ENCODE data around the gene CALCOCO1. TPM values are rescaled to one million over a fixed set of nuclear protein-coding genes. Genes with fewer than 3 reads are reported as not detected.
"Not testable (repeated sequence)": the region's sequence is repeated elsewhere in the genome, so short reads cannot be mapped to it uniquely, and the experiment has no call there.

CALCOCO1 gene
- total RNA-seq, 2 experiments from 2014 or later = 17.1 to 20.4 TPM

GRCh38 chr12:53733807-53734200, 6.6 kb upstream of the CALCOCO1 start:
- intact Hi-C loops (cut with DNase I, micrococcal nuclease) = no loop called here

GRCh38 chr12:53733051-53733806, 6.0 kb upstream of the CALCOCO1 start:
- Mint-ChIP-seq H3K4me1 (peaks cover 10% of the 10 kb centered on the region), H3K36me3 (ENCODE audit: low read depth) (no peaks in the 10 kb centered on the region), H3K27me3 (peaks cover 11% of the 10 kb centered on the region), H3K4me3 (no peak overlapping the region), H3K9me3 (ENCODE audit: low read depth) (no peaks in the 10 kb centered on the region), H3K27ac (no peak overlapping the region)
- ChIA-PET CTCF (interaction anchor here (0.7 to 15.7 kb wide), 9 partner anchors 8 to 1488 kb away, joined by 3 to 230 read pairs (median 4); no protein-coding TSS in a partner anchor), POLR2A (no interaction called here)
- intact Hi-C loops (cut with DNase I, micrococcal nuclease) = no loop called here
- no peak for DNase-seq
- ATAC-seq = no peak

More at GRCh38 chr12:53733807-53734200, 6.6 kb upstream of the CALCOCO1 start:
- Mint-ChIP-seq H3K4me3 (no peak overlapping the region), H3K4me1 (peaks cover 13% of the 10 kb centered on the region), H3K9me3 (ENCODE audit: low read depth) (no peaks in the 10 kb centered on the region), H3K27ac (no peak overlapping the region), H3K27me3 (peaks cover 12% of the 10 kb centered on the region), H3K36me3 (ENCODE audit: low read depth) (no peaks in the 10 kb centered on the region)
- DNase-seq = no peak
- POLR2A ChIA-PET = no interaction called here
- CTCF ChIA-PET = interaction anchor here (0.7 to 15.7 kb wide), 9 partner anchors 9 to 1488 kb away, joined by 3 to 230 read pairs (median 3); no protein-coding TSS in a partner anchor
- ATAC-seq = no peak

DNA sequence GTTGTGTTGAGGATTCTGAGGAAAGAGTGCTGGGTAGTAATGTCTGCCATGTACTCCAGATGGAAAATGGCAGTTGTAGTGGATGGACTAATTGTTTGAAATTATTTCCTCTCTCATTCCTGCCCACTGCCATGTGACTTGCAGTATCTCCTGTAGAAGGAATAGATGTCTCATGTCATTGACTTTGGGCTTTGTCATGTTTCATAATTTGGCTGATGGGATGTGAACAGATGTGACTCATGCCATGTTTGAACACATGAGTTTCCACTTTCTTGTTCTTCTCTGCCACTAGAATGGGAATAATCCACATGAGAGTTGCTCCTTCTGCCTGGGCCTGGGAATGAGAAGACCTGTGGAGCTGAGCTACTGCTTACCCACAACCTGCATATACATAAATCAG, 2.4 kb upstream of the CALCOCO1 start:
- POLR2A ChIA-PET = no interaction called here
- Mint-ChIP-seq H3K4me3 (no peak overlapping the region), H3K27me3 (peaks cover 2% of the 10 kb centered on the region), H3K27ac (no peak overlapping the region), H3K9me3 (ENCODE audit: low read depth) (no peaks in the 10 kb centered on the region), H3K4me1 (peaks cover 21% of the 10 kb centered on the region), H3K36me3 (ENCODE audit: low read depth) (no peaks in the 10 kb centered on the region)
- ATAC-seq = no peak
- intact Hi-C loops (cut with DNase I, micrococcal nuclease) = loop anchor here in 1 of 2 experiments (5.0 kb wide), 1 partner anchor 547 kb away; the partner anchor contains the start of genes CSAD and ZNF740
- DNase-seq = no peak
- CTCF ChIA-PET = interaction anchor here (0.5 to 15.7 kb wide), 2 partner anchors 15 to 220 kb away, joined by 3 to 230 read pairs; no protein-coding TSS in a partner anchor

- Mint-ChIP-seq H3K4me1 (peaks cover 17% of the 10 kb centered on the region), H3K36me3 (ENCODE audit: low read depth) (no peaks in the 10 kb centered on the region), H3K27ac (peak overlapping the region; percentile 73), H3K4me3 (peak overlapping the region; percentile 80), H3K27me3 (peaks cover 2% of the 10 kb centered on the region), H3K9me3 (ENCODE audit: low read depth) (no peaks in the 10 kb centered on the region)
- CTCF ChIA-PET = interaction anchor here (0.6 to 15.7 kb wide), 6 partner anchors 9 to 123 kb away, joined by 3 to 230 read pairs (median 4); no protein-coding TSS in a partner anchor
- POLR2A ChIA-PET = interaction anchor here (0.9 kb wide), 1 partner anchor 15 kb away, joined by 3 read pairs; no protein-coding TSS in a partner anchor
- no peak for ATAC-seq
- no peak for DNase-seq
- intact Hi-C loops (cut with DNase I, micrococcal nuclease) = loop anchor here in 1 of 2 experiments (5.0 kb wide), 1 partner anchor 546 kb away; the partner anchor contains the start of genes CSAD and ZNF740
These were observed 954 bp upstream of the CALCOCO1 start for GRCh38 chr12:53728206-53728605.

GRCh38 chr12:53726946-53727309, 324 bp downstream of the CALCOCO1 start:
- ATAC-seq = peak; percentile 0

GRCh38 chr12:53726341-53726740, 911 bp downstream of the CALCOCO1 start:
- DNase-seq = no peak
- ChIA-PET POLR2A (no interaction called here), CTCF (interaction anchor here (0.7 to 15.7 kb wide), 6 partner anchors 13 to 405 kb away, joined by 3 to 230 read pairs (median 4); partner anchors contain the start of genes AAAS and ATP5MC2)
- peaks cover 20% of the 10 kb centered on the region for H3K4me1 Mint-ChIP-seq
- no peaks in the 10 kb centered on the region for H3K27me3 Mint-ChIP-seq
- H3K4me3 Mint-ChIP-seq = peak overlapping the region; percentile 80
- H3K36me3 Mint-ChIP-seq (ENCODE audit: low read depth) = no peaks in the 10 kb centered on the region
- H3K27ac Mint-ChIP-seq = peak overlapping the region; percentile 73
- H3K9me3 Mint-ChIP-seq (ENCODE audit: low read depth) = no peaks in the 10 kb centered on the region
- ATAC-seq = no peak
- intact Hi-C loops (cut with DNase I, micrococcal nuclease) = loop anchor here (2.0 to 5.0 kb wide), 3 partner anchors 20 to 552 kb away; partner anchors contain the start of genes CSAD (in 1 of the 2) and ZNF740 (in 1 of the 2)

More at GRCh38 chr12:53726946-53727309, 324 bp downstream of the CALCOCO1 start:
- Mint-ChIP-seq H3K4me1 (peaks cover 20% of the 10 kb centered on the region), H3K27me3 (no peaks in the 10 kb centered on the region), H3K9me3 (ENCODE audit: low read depth) (no peaks in the 10 kb centered on the region), H3K27ac (peak overlapping the region; percentile 73), H3K4me3 (peak overlapping the region; percentile 80), H3K36me3 (ENCODE audit: low read depth) (no peaks in the 10 kb centered on the region)
- ChIA-PET CTCF (interaction anchor here (1.0 to 15.7 kb wide), 3 partner anchors 12 to 25 kb away, joined by 3 to 230 read pairs (median 3); no protein-coding TSS in a partner anchor), POLR2A (interaction anchor here (0.6 kb wide), 2 partner anchors 32 to 338 kb away, joined by 3 to 6 read pairs; no protein-coding TSS in a partner anchor)
- intact Hi-C loops (cut with DNase I, micrococcal nuclease) = loop anchor here (1.0 to 5.0 kb wide), 13 partner anchors 11 to 721 kb away; partner anchors contain the start of genes ATF7 (in 2 of the 2), TARBP2 (in 2 of the 2), AAAS (in 1 of the 2) and ATP5MC2 (in 1 of the 2)
- no peak for DNase-seq

- no peak overlapping the region for H3K4me3 Mint-ChIP-seq
- H3K36me3 Mint-ChIP-seq (ENCODE audit: low read depth) = peaks cover 2% of the 10 kb centered on the region
- H3K4me1 Mint-ChIP-seq = peaks cover 20% of the 10 kb centered on the region
- H3K27me3 Mint-ChIP-seq = no peaks in the 10 kb centered on the region
- no peak for DNase-seq
- H3K9me3 Mint-ChIP-seq (ENCODE audit: low read depth) = no peaks in the 10 kb centered on the region
- intact Hi-C loops (cut with DNase I, micrococcal nuclease) = loop anchor here (2.0 to 5.0 kb wide), 3 partner anchors 21 to 553 kb away; partner anchors contain the start of genes CSAD (in 1 of the 2) and ZNF740 (in 1 of the 2)
- ChIA-PET POLR2A (no interaction called here), CTCF (interaction anchor here (0.7 to 15.7 kb wide), 5 partner anchors 8 to 404 kb away, joined by 3 to 230 read pairs (median 5); partner anchors contain the start of genes AAAS and ATP5MC2)
- H3K27ac Mint-ChIP-seq = peak overlapping the region; percentile 2
- no peak for ATAC-seq
These were observed 1.4 kb downstream of the CALCOCO1 start for GRCh38 chr12:53725824-53726223.

DNA sequence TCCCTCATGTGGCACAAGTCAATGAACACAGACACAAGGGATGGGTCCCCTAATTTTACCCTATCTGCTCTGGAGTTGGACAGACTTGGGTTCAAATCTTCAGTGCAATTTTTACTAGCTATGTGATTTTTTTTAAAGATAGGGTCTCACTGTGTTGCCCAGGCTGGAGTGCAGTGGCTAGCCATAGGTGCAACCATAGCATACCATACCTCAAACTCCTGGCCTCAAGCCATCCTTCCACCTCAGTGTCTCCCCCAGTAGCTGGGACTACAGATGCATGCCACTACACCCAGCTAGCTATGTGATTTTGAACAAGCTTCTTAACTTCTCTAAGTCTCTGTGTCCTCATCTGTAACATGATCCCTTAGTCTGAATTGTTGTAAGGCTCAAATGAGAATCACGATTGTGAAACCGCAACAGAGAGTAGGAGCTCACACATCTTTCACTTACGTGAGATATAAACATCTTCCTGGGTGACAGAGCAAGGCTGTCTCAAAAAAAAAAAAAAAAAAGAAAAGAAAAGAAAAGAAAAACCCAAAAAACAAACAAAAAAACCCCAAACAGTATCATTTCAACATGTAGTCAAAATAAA, 4.7 kb downstream of the CALCOCO1 start:
- Mint-ChIP-seq H3K36me3 (ENCODE audit: low read depth) (peaks cover 2% of the 10 kb centered on the region), H3K4me3 (no peak overlapping the region), H3K9me3 (ENCODE audit: low read depth) (no peaks in the 10 kb centered on the region), H3K27ac (no peak overlapping the region), H3K27me3 (no peaks in the 10 kb centered on the region), H3K4me1 (peaks cover 12% of the 10 kb centered on the region)
- CTCF ChIA-PET = interaction anchor here (0.6 to 2.9 kb wide), 6 partner anchors 9 to 47 kb away, joined by 3 to 37 read pairs (median 5); partner anchors contain the start of gene ATP5MC2
- ATAC-seq (no peak), DNase-seq (no peak)
- POLR2A ChIA-PET = no interaction called here
- intact Hi-C loops (cut with DNase I, micrococcal nuclease) = no loop called here

DNA sequence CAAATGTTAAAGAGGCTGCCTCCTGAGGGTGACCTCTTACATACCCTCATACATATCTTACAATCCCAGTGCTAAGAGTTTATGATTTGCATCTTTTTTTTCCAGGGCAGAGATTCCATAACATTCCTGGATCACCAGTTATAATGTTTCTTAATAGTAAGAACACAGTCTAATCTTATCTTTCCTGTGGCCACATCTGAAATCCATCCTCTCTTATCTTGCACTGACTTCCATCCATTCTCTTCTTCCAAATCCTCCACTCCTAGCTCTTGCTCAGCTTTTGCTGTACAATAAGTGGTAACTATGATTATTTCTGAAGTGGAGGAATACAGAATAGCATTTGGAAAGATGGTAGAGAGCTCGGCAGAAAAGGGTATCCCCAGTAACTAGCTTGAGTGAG, 6.3 kb downstream of the CALCOCO1 start:
- intact Hi-C loops (cut with DNase I, micrococcal nuclease) = no loop called here
- POLR2A ChIA-PET = no interaction called here
- Mint-ChIP-seq H3K9me3 (ENCODE audit: low read depth) (no peaks in the 10 kb centered on the region), H3K27me3 (no peaks in the 10 kb centered on the region), H3K27ac (no peak overlapping the region), H3K36me3 (ENCODE audit: low read depth) (peaks cover 4% of the 10 kb centered on the region), H3K4me1 (peaks cover 3% of the 10 kb centered on the region), H3K4me3 (no peak overlapping the region)
- no peak for ATAC-seq
- no peak for DNase-seq
- CTCF ChIA-PET = interaction anchor here (0.9 to 2.9 kb wide), 2 partner anchors 25 to 205 kb away, joined by 3 to 37 read pairs; no protein-coding TSS in a partner anchor

- no peak overlapping the region for H3K27ac Mint-ChIP-seq
- DNase-seq (no peak), ATAC-seq (no peak)
- no peak overlapping the region for H3K4me3 Mint-ChIP-seq
- CTCF ChIA-PET = interaction anchor here (1.1 to 1.7 kb wide), 4 partner anchors 8 to 27 kb away, joined by 3 to 6 read pairs (median 4); partner anchors contain the start of gene CALCOCO1
- H3K27me3 Mint-ChIP-seq = no peaks in the 10 kb centered on the region
- no peaks in the 10 kb centered on the region for H3K9me3 Mint-ChIP-seq (ENCODE audit: low read depth)
- peaks cover 3% of the 10 kb centered on the region for H3K4me1 Mint-ChIP-seq
- H3K36me3 Mint-ChIP-seq (ENCODE audit: low read depth) = peaks cover 4% of the 10 kb centered on the region
- intact Hi-C loops (cut with DNase I, micrococcal nuclease) = no loop called here
- POLR2A ChIA-PET = no interaction called here
These were observed 7.6 kb downstream of the CALCOCO1 start for GRCh38 chr12:53719649-53720048.

DNA sequence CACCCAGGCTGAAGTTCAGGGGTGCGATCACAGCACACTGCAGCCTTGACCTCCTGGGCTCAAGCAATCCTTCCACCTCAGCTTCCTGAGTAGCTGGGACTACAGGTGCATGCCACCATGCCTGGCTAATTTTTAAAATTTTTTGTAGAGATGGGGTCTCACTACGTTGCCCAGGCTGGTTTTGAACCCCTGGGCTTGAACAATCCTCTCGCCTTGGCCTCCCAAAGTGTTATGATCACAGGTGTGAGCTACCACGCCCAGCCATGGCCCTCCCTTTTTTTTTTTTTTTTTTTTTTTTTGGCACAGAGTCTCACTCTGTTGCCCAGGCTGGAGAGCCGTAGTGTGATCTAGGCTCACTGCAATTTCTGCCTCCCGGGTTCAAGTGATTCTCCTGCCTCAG, 8.7 kb downstream of the CALCOCO1 start:
- POLR2A ChIA-PET; ATAC-seq; H3K4me3 Mint-ChIP-seq; H3K4me1 Mint-ChIP-seq; H3K36me3 Mint-ChIP-seq (ENCODE audit: low read depth); H3K27me3 Mint-ChIP-seq; H3K27ac Mint-ChIP-seq; intact Hi-C loops (cut with DNase I, micrococcal nuclease); H3K9me3 Mint-ChIP-seq (ENCODE audit: low read depth); DNase-seq: not testable (repeated sequence)
- CTCF ChIA-PET = interaction anchor here (1.7 kb wide), 2 partner anchors 16 to 27 kb away, joined by 5 to 6 read pairs; no protein-coding TSS in a partner anchor

Data from activated CD4-positive, alpha-beta T cell treated with anti-CD3 and anti-CD28 coated beads for 36 hours (primary cell).